Glutamatergic neuron (in vitro differentiated cells): ENCODE results near the gene MFNG. TPM values are rescaled to one million over a fixed set of nuclear protein-coding genes. Genes with fewer than 3 reads are reported as not detected.
A peak's percentile ranks its signal among the peaks of the same experiment; 100 is the strongest.

Experiments
- DNase-seq: peaks from one replicate; pipeline ENCODE4 v3.0.0; 2022
- H3K27ac Mint-ChIP-seq: one replicate; pipeline ENCODE4 v1.8.0; 2020; ENCODE audit warnings: mild to moderate bottlenecking, mixed read lengths, inconsistent platforms; ENCODE audit not compliant: unreplicated experiment
- H3K27me3 Mint-ChIP-seq: one replicate; pipeline ENCODE4 v1.8.0; 2020; ENCODE audit warnings: mild to moderate bottlenecking, moderate library complexity, mixed read lengths, inconsistent platforms; ENCODE audit not compliant: unreplicated experiment
- H3K36me3 Mint-ChIP-seq: one replicate; pipeline ENCODE4 v1.8.0; 2020; ENCODE audit warnings: mild to moderate bottlenecking, mixed read lengths, inconsistent platforms; ENCODE audit not compliant: unreplicated experiment
- H3K4me1 Mint-ChIP-seq: one replicate; pipeline ENCODE4 v1.8.0; 2020; ENCODE audit warnings: mild to moderate bottlenecking, low read depth, mixed read lengths, inconsistent platforms; ENCODE audit not compliant: unreplicated experiment
- H3K4me3 Mint-ChIP-seq: one replicate; pipeline ENCODE4 v1.8.0; 2020; ENCODE audit warnings: mild to moderate bottlenecking, mixed read lengths, inconsistent platforms; ENCODE audit not compliant: unreplicated experiment
- H3K9me3 Mint-ChIP-seq: one replicate; pipeline ENCODE4 v1.8.0; 2020; ENCODE audit warnings: mild to moderate bottlenecking, moderate library complexity, mixed read lengths, inconsistent platforms; ENCODE audit not compliant: unreplicated experiment
- total RNA-seq: library from RNA; stranded (reverse); fragmentation: NEBNext Ultra II Directional; extraction: Animal tissue kit (Norgen Biotek cat#: 25700); gene quantifications from one replicate; pipeline ENCODE4 v1.2.1, GENCODE V29; 2021; ENCODE audit not compliant: unreplicated experiment
- TF ChIP-seq, protein P1 (sequence below): fragments of 200-600 bp; sonication (generic); IDR thresholded peaks from one replicate; pipeline ENCODE4 v1.5.0; 2021; ENCODE audit not compliant: partially characterized antibody, unreplicated experiment

Gene MFNG
- total RNA-seq, 1 donor from 2014 or later: 61.1 TPM

DNA sequence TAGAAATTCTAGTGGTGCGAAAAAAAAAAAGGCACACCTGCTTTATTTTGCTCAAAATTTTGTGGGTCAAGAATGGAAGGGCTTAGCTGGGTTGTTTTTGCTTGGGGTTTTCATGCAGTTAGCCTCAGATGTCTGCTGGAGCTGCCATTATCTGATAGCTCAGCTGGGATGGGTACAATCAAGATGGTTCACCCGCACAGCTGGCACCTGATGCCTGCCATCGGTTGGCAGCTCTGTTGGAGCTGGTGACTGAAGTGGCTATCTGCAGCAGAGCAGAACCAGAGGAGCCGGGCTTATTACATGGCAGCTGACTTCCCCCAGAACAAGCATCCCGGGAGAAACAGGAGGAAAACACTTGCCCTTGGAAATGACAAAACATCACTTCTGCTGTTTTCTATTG is 46.8 kb downstream of the MFNG start:
- TF ChIP-seq, protein P1, sequence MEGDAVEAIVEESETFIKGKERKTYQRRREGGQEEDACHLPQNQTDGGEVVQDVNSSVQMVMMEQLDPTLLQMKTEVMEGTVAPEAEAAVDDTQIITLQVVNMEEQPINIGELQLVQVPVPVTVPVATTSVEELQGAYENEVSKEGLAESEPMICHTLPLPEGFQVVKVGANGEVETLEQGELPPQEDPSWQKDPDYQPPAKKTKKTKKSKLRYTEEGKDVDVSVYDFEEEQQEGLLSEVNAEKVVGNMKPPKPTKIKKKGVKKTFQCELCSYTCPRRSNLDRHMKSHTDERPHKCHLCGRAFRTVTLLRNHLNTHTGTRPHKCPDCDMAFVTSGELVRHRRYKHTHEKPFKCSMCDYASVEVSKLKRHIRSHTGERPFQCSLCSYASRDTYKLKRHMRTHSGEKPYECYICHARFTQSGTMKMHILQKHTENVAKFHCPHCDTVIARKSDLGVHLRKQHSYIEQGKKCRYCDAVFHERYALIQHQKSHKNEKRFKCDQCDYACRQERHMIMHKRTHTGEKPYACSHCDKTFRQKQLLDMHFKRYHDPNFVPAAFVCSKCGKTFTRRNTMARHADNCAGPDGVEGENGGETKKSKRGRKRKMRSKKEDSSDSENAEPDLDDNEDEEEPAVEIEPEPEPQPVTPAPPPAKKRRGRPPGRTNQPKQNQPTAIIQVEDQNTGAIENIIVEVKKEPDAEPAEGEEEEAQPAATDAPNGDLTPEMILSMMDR: no peak
- H3K9me3 Mint-ChIP-seq: peaks cover 11% of the 10 kb centered on the region
- peaks cover 17% of the 10 kb centered on the region for H3K36me3 Mint-ChIP-seq
- H3K4me3 Mint-ChIP-seq: no peak overlapping the region
- no peak overlapping the region for H3K27ac Mint-ChIP-seq
- DNase-seq: no peak
- peaks cover 14% of the 10 kb centered on the region for H3K27me3 Mint-ChIP-seq
- peaks cover 42% of the 10 kb centered on the region for H3K4me1 Mint-ChIP-seq

DNA sequence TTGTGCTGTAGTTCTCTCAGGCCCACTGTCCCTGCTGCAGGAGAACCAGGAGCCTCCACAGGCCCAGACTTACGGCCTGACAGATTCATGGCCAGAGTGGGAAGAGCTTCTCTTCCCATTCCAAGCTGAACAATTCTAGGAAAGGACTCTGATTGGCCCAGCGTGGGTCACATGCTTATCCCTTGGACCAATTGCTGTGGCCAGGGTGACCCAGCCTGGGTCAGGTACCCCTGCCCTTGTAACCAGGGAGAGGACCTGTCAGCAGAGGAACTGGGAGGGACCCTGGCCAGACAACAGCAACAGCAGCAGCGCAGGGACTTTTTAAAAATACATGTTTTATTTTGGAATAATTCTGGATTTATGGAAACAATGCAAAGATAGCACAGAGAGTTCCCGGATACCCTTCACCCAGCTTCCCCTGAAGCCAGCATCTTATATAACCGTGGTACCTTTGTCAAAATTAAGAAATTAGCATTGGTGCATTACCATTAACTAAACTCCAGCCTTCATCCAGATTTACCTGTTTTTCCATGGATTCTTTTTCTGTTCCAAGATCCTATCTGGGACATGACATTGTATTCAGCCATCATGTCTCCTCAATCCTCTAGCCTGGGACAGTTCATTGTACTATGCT is 50.1 kb downstream of the MFNG start:
- no peak for DNase-seq
- Mint-ChIP-seq H3K27me3 (peaks cover 26% of the 10 kb centered on the region), H3K36me3 (peaks cover 11% of the 10 kb centered on the region), H3K27ac (no peak overlapping the region), H3K4me1 (peaks cover 48% of the 10 kb centered on the region), H3K4me3 (no peak overlapping the region), H3K9me3 (peaks cover 14% of the 10 kb centered on the region)
- TF ChIP-seq, protein P1: no peak

DNA sequence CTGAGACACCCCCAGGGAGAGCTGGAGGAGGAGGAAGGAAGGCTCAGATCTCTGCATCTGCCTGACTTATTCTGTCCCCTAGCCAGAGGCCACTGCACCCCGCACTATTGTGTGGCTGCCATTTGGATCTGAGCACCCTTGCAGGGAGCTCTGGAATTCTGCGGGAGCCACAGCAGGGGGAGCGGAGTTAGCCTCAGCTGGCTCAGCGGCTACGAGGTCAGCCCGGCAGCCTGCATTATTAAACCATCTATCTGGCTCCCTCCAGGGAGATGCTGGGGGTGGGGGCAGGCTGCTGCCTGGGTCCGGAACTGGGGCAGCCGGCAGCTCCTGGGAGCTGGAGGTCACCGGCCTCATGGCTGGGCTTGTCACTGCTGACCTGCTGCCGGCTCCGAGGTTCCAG is 52.4 kb downstream of the MFNG start:
- no peaks in the 10 kb centered on the region for H3K36me3 Mint-ChIP-seq
- H3K4me3 Mint-ChIP-seq: peak overlapping the region; percentile 69
- H3K9me3 Mint-ChIP-seq: peaks cover 17% of the 10 kb centered on the region
- DNase-seq: peak; percentile 81
- H3K27me3 Mint-ChIP-seq: peaks cover 27% of the 10 kb centered on the region
- peak overlapping the region; percentile 95 for H3K27ac Mint-ChIP-seq
- H3K4me1 Mint-ChIP-seq: peaks cover 56% of the 10 kb centered on the region
- TF ChIP-seq, protein P1: no peak

DNA sequence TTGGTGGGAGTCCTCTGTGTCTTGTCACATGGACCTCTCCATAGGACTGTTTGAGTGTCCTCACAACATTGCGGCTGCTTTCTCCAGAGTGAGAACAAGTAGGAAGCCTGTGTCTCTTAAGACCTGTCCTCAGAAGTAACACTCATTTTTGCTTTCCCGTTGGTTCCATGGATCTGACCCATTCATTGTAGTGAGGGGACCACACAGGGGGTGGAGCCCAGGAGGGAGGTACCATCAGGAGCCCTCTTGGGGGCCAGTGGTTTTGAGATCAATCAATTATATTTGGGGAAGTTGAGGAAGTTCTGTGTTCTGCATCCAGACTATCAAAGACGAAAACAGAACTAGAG is 53.5 kb downstream of the MFNG start:
- no peak overlapping the region for H3K27ac Mint-ChIP-seq
- DNase-seq: no peak
- TF ChIP-seq, protein P1: no peak
- peaks cover 24% of the 10 kb centered on the region for H3K27me3 Mint-ChIP-seq
- H3K4me3 Mint-ChIP-seq: no peak overlapping the region
- no peaks in the 10 kb centered on the region for H3K36me3 Mint-ChIP-seq
- peaks cover 47% of the 10 kb centered on the region for H3K4me1 Mint-ChIP-seq
- H3K9me3 Mint-ChIP-seq: peaks cover 20% of the 10 kb centered on the region

DNA sequence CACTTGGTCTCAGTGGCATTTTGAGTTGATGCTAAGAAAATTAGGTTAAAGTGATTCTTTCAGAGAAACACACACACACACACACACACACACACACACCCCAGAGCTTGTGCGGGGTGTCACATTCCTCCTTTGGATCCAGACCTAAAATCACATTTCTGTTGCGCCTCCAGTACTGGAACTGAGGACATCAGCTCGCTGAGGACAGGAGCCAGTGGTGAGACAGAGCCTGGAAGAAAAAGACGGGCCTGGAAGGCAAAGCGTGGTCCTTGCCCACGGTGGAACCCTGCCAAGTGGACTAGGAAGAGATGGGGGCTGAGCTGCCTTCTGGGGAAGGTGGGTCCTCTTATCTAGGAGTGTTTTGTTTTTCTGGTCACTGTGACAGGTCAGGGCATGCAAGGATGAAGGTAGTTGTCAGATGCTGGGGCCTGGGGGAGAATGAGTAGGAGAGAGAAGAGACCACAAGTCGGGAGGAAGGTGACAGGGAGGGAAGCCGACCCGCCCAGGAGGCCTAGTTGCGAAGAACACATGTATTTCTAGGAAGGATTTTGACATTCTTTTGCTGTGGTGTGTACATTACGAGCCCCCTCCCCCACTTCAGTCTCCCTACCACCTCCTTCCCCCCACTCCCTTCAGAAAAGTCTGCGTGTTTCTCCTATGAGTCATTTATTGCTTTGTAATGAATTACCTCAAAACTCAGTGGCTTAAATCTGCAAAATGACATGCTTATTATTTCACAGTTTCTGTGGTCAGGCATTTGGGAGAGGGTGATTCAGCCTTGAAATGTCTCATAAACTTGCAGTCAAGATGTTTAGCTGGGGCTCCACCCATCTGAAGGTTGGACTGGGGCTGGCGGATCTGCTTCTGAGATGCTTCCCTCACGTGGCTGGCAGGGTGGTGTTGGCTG is 54.1 kb downstream of the MFNG start:
- peaks cover 45% of the 10 kb centered on the region for H3K4me1 Mint-ChIP-seq
- H3K27me3 Mint-ChIP-seq: peaks cover 22% of the 10 kb centered on the region
- no peaks in the 10 kb centered on the region for H3K36me3 Mint-ChIP-seq
- H3K4me3 Mint-ChIP-seq: peak overlapping the region; percentile 16
- TF ChIP-seq, protein P1: no peak
- peak overlapping the region; percentile 19 for H3K27ac Mint-ChIP-seq
- peaks cover 17% of the 10 kb centered on the region for H3K9me3 Mint-ChIP-seq
- no peak for DNase-seq
